ENCODE data around the gene MIOX.

DNA sequence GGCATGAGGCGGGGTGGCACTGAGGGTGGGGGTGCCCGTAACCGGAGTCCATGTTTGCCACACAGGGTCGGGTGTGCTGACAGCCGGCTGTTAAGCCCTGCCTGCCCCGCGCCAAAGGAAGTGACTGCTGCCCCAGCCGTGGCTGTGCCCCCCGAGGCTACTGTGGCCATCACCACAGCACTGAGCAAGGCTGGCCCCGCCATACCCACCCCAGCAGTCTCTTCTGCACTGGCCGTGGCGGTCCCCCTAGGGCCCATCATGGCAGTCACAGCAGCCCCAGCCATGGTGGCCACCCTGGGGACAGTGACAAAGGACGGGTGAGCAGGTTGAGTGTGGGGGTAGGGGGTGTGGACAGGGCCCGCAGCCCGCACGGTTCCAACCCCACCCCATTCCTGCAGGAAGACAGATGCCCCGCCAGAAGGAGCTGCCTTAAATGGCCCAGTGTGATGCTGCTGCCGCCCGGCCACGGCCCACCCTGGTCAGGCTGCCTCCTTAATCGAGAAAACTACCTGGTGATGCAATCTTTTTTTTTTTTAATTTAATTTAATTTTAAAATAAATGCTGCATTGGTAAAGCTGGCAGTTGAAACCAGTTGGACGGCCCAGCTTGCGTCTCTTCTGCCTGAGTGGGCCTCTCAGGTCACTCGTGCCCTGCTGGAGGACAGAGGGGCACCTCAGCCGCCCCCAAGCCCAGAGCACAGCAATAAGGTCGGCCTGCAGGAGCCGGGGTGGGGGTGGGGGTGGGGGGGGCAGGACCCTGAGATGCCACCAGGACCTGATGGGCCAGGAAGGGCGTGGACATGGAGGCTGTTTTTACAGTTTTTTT is 42.6 kb upstream of the MIOX start:
- no peak for TF ChIP-seq POLR2A (IDR thresholded peaks at IDR 0.05)
- TF ChIP-seq CTCF (IDR thresholded peaks at IDR 0.05) = no peak

All from uterus (tissue), 2 donors.